NOMO-1 (cell line): ENCODE measurements around the gene FEV.

Source experiments
- DNase-seq, 2 experiments: peaks; one replicate each; lab custom pipeline; 2025; ENCODE audit not compliant: unreplicated experiment in 2 of 2; lab: John Stamatoyannopoulos, UW

Gene FEV

DNA sequence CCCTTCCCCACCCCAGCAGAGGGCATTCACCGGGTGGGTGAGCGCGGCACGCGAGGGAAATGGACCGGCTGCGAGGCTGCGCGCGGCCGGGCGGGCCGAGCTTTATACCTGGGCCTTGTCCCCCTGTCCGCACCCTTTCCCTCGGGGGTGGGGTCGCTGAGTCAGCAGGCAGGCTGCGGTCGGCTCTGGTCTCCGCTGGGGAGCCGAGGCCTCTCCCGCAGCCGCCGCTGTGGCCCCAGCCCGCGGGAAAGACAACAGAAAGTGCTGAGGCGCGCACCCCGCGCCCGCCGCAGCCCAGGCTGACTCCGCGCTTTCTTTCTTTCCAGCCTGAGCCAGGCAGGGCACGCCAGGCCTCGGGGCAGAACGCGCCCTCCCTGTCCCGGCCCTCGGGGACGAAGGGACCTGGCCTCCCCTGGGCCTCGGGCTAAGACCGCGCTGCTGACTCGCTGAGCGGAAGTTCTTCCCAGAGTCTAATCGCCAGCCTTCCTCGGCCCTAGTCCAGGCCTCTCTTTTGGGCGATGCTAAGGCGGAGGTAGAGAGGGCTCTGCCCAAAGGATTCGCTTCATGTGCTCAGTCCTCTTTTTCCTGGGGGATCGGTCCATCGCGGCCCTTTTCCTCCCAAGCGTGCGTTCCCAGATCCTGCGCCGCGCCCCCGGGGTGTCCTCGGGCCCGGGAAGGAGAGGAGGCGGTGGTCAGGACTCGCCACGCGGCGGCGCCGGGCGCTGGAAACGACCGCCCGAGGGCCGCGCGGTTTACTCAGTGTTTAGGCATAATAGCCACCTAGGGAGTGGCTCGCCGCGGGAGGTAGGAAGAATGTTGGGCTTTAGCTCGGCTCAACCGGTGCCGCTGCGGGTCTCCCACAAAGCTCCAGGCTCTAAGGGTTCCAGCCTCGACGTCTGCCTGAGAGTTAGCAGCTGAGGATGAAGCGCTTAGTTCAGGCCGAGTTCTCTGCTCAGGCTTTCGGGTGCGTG lies 8.6 kb upstream of the FEV start, which contains the start of gene CRYBA2:
CRYBA2 (minus strand) TSS at position 78 of the 971 bp plus-strand sequence. CDS start 246 bp downstream, outside the sequence.
- no peak for DNase-seq

DNA sequence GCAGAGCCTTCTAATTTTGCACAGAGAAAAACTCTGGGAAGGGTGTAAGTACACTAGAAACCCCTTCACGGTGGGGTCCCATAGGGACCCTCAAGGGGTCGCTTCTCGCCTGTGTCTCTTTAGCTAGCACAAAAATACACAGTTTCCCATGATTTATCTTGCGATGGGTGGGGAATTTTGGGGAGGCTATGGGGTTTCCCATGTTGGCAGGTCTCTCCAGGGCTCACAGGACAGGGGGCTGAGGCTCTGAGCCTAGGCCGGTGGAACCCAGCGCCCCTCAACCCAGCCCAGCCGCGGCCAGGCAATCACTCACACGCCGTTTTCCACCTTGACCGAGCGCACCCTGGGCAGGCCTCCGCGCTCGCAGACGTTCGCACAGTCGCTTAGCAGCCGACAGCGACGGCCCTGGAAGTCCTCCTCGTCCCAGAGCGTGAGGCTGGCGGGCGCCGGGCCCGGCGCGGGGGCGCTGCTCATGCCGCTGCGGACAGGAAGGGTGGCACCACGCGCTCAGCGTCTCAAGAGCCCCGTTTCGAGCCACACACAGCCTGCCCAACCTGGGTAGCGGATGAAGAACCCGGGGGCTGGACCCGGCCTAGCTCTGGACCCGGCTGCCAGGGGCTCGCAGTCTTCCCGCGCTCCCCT lies 7.8 kb upstream of the FEV start:
- DNase-seq = no peak

GRCh38 chr2:218992196-218992595 lies 7.2 kb upstream of the FEV start:
- DNase-seq = no peak

GRCh38 chr2:218991674-218992168 lies 6.7 kb upstream of the FEV start:
- no peak for DNase-seq

GRCh38 chr2:218990612-218991011 lies 5.6 kb upstream of the FEV start:
- DNase-seq = no peak

- DNase-seq = no peak
Observed at GRCh38 chr2:218990052-218990451, 5.1 kb upstream of the FEV start.

DNA sequence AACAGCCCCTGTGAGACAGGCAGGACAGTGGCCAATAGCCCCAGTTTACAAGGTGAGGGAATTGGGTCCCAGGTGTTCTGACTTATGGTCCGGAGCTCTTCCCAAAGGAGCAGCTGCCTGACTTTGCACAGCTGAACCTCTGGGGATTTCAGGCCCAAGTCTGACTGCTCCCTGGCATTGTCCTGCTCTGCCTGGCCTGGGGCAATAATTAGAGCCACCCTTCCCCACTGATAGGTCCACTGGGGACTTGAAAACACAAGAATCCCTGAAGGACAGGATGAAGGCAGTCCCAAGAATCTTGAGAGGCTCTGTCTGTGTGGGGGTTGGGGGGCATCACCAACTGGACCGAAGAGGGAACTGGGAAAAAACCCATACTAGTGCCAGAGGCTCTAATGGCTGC lies 3.7 kb upstream of the FEV start:
- DNase-seq = no peak

GRCh38 chr2:218988164-218988563 lies 3.2 kb upstream of the FEV start:
- no peak for DNase-seq

DNA sequence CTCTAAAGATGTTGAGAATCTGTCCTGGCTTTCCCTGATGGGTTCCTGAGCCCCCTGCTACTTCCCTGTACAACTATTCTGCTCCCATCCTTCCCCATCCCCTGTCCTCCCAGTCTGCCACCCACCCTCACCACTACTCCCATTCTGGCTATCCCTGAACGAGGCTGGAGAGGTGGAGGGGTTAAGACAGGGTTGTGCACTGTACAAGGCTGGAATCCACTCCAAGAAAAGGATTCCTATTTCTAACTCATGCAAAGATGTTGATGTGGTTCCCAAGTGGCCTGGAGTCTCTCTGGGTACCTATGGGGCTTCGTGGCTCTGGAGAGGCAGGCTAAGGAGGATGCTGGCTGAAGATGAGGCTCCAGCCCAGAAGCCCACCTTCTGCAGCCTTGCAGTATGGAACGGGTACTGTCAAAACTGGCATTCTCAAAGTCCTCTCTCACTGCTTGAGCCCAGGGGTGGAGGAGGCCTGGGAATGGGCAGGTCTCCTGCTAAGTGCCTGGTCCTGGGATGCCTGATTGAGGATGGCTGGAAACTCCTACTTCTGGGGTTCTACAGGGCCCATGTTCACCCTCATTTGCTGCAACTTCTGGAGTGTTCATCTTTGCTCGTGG lies 1.3 kb upstream of the FEV start:
- DNase-seq = no peak

- no peak for DNase-seq
Observed at GRCh38 chr2:218985325-218986091, 524 bp upstream of the FEV start.

- no peak for DNase-seq
Observed at GRCh38 chr2:218984239-218985020, 554 bp downstream of the FEV start.

DNA sequence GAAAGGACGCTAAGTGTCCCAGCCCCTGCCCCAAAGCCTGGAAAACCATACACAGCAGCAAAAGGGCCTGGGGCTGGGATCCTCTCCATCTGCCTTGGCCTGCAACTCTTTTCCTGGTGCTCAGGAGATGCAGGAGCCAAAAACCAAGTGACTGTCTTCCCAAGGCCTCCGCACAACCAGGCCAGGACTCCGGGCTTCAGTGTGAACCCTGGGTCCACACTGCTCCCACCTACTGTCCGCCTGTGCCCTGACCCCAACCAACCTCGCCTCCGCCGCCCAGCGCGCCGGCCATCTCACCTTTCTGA lies 1.1 kb downstream of the FEV start:
- DNase-seq = no peak

DNA sequence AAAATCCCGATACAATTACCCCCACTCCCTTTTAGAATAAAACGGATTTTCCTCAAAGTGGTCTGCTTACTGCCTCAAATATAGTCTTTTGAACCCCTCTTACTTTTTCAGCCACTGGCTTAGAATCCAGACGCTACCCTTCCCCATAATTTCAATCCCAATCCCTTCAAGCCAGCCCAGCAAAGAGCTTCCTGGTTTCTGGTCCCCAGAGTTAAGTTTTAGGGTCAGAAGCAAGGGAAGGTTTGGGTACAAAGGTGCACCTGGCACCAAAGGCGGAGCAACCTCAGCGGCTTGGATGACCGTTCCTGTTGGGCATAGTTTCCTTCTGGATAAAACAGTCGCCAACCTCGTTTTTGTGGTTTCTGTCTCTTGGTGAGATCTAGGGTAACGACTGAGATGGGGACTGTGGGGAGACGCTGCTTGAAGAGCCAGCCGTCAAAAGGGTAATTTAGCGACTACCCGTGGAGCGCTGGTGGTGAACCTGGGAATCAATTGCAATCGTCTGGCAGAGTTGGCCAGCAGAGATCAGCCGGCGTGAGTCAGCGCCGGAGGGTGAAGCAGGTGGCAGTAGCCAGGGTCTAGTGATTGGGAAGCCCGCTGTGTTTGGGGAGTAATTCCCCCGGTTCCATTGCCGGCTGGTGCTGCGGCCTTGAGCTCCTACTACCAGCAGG lies 1.6 kb downstream of the FEV start:
- no peak for DNase-seq

DNA sequence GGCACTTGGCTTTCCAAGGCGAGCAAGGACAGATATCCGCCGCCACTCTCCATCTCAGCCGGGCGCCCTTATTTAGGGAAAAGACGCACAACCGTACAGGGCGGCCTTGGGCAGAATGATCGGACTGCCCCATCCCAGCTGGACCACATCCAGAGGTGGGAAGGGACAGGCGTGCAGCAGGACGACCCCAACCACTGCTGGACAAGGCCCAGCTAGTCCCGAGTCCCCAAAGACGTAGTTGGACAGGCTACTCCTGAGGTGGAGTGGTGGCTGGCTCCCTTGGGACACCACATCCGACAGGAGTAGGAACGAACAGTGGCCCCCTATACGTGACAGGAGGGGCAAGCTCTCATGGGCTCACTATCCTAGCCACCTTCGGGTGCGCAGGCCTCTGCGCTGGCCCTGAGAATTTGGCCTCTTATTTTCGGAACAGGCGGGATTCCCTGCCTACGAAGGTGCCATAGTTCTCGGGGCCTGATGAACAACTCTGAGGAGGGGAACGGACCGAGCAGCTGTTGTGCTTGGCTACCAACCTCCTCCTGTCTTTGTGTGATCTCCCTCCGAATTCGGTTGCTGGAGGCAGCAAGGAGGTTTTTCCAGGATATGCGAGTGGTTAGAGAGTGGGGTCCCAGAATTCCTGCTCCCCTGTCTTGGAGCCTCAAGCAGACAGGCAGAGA lies 2.3 kb downstream of the FEV start:
- DNase-seq = no peak

- no peak for DNase-seq
Observed at GRCh38 chr2:218981881-218982585, 3.0 kb downstream of the FEV start.

- DNase-seq = no peak
Observed at GRCh38 chr2:218981390-218981880, 3.5 kb downstream of the FEV start.

DNA sequence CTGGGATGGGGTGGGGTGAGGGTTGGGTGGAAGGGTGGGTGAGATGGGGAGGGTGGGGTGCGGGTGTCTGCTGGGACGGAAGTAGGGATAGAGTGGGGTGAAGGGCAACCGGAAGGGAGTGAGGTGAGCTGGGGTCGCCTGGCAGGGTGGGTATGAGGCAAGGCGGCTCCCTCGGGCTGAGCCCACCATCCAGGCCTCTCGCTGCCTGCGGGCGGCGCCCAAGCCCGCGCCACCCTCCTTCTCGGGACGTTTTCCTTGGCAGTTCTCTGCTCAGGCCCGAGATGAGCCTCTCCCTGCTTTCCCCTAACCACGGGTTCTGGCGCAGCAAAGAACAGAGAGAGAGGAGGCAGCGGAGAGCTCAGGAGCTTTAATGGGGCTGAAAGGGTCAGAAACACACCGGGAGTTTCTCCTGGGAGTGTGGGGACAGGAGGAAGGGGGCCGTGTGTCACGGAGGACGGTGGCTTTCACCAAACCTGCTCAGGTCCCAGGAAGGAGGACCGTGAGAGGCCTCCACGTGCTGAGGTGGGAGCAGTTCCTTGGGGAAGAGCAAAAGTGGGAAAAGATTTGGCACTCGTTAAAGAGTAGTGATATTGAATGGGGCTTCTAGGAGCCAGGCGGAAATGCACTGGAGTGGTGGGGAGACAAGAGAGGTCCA lies 4.1 kb downstream of the FEV start:
- no peak for DNase-seq
